Sigmoid colon (tissue), 4 donors: ENCODE measurements around the gene LINGO4.

Experiments used
- EP300 ChIP-seq, 4 donors: sonication (generic); formaldehyde crosslinking; IDR thresholded peaks; one replicate each; pipeline ENCODE4 v1.6.1; 2017; ENCODE audit warnings: antibody characterized with exemption in 4 of 4
- POLR2A ChIP-seq, 2 donors: fragments of 450-650 bp; IDR thresholded peaks; one replicate each; pipeline ENCODE4 v1.6.1; 2016; ENCODE audit warnings: antibody characterized with exemption in 2 of 2, mild to moderate bottlenecking in 2 of 2, moderate library complexity in 2 of 2
- TF ChIP-seq, protein P1 (sequence below), 4 experiments: fragments of 450-650 bp in 3 of 4; fragments of 200-600 bp in 1 of 4; IDR thresholded peaks; one replicate each; pipeline ENCODE4 v1.5.1; 2016 to 2019; ENCODE audit warnings: antibody characterized with exemption in 4 of 4, mild to moderate bottlenecking in 3 of 4, moderate library complexity in 2 of 4

DNA sequence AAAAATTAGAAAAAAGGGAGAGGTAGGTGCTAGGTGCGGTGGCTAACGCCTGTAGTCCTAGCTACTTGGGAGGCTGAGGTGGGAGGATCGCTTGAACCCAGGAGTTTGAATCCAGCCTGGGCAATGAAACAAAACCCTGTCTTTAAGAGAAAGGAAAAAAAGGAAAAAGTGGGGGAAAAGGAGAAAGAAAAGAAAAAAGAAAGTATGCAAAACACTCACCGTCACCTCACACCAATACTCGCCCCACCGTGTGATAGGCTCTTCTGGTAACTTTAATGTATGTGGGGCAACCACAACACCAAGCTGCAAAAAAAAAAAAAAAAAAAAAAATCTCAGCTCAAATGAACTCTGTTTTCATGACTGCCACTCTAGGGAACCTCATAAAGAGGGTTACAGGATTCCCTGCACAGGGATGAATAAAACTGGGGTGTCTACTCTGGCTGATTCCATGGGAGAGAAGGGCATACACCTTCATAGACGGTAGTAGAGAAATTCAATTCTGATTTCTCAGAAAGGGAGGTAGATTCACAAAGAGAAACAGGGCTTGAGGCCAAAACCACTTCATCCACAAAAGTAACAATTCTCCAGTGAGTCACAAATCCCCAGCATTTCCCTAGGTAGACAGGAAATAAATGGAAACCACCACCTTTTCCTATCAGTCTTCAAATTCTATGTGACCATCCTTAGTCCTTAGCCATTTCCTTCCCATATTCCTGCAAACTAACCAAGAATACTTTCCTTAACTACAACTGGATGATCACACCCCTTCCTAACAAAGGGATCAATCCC, 44.4 kb downstream of the LINGO4 start:
- TF ChIP-seq EP300 (IDR thresholded peaks at IDR 0.05) (no peak), POLR2A (IDR thresholded peaks at IDR 0.05) (no peak)
- TF ChIP-seq, protein P1, sequence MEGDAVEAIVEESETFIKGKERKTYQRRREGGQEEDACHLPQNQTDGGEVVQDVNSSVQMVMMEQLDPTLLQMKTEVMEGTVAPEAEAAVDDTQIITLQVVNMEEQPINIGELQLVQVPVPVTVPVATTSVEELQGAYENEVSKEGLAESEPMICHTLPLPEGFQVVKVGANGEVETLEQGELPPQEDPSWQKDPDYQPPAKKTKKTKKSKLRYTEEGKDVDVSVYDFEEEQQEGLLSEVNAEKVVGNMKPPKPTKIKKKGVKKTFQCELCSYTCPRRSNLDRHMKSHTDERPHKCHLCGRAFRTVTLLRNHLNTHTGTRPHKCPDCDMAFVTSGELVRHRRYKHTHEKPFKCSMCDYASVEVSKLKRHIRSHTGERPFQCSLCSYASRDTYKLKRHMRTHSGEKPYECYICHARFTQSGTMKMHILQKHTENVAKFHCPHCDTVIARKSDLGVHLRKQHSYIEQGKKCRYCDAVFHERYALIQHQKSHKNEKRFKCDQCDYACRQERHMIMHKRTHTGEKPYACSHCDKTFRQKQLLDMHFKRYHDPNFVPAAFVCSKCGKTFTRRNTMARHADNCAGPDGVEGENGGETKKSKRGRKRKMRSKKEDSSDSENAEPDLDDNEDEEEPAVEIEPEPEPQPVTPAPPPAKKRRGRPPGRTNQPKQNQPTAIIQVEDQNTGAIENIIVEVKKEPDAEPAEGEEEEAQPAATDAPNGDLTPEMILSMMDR (IDR thresholded peaks at IDR 0.05): no peak
